GM21737 (cell line): Measurements from ENCODE around the gene ARMC6.
"Not testable (repeated sequence)": the region's sequence is repeated elsewhere in the genome, so short reads cannot be mapped to it uniquely, and the experiment has no call there.

Experiments
- ATAC-seq: cut with Tn5 transposase; IDR thresholded peaks from one replicate; pipeline ENCODE4 v1.9.1; 2021; ENCODE audit warnings: mild to moderate bottlenecking, moderate library complexity; ENCODE audit not compliant: unreplicated experiment

Gene ARMC6

DNA sequence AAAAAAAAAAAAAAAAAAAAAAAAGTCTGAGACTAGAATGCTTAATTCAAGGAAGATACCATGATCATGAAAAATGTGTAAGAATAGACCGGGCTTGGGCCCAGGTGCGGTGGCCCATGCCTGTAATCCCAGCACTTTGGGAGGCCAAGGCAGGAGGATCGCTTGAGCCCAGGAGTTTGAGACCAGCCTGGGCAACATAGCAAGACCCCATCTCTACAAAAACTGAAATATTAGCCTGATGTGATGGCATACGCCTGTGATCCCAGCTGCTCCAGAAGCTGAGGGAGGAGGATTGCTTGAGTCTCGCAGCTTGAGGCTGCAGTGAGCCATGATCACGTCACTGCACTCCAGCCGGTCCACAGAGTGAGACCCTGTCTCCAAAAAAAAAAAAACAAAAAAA lies 73.5 kb downstream of the ARMC6 start:
- ATAC-seq, result not testable (repeated sequence)

DNA sequence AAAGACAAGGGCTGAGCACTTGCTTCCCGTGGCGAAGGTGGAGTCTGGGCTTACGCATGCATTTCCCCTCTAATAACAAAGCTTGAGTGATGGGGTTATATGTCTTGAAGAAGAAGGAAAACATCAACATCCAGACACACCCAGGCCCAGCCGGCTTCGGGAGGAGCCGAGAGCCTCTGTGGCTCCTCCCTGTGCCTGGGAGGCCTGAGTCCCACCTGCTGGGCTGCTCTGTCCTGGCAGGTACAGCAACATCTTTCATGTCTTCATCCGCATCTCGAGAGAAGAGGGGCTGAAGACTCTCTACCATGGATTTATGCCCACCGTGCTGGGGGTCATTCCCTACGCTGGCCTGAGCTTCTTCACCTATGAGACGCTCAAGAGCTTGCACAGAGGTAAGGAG lies 74.3 kb downstream of the ARMC6 start:
- ATAC-seq, result no peak
